ENCODE measurements around the gene FAM162A. TPM values are rescaled to one million over a fixed set of nuclear protein-coding genes. Genes with fewer than 3 reads are reported as not detected.

FAM162A gene
- total and polyA plus RNA-seq, 3 experiments from 2014 or later, result 62.6 to 113 (median 63.3) TPM

DNA sequence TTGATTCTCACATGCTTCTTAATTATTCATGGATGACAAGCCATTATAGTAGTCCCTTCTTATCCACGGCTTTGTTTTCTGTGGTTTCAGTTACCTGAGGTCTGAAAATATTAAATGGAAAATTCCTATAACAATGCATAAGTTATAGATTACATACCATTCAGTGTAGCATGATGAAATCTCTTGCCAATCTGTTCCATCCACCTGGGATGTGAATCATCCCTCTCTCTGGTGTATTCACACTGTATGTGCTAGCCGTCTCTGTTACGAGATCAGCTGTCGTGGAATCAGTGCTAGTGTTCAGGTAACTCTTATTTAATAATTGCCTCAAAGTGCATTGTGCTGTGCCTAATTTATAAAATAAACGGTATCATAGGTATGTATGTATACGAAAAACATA lies 26.7 kb downstream of the FAM162A start:
- Histone ChIP-seq H3K36me3 (ENCODE audit: insufficient read depth, low read length) (peaks cover 42% of the 10 kb centered on the region), H3K27me3 (ENCODE audit: insufficient read depth, low read length, poor library complexity, severe bottlenecking) (no peaks in the 10 kb centered on the region), H3K9me3 (ENCODE audit: low read length) (no peaks in the 10 kb centered on the region), H3K4me3 (ENCODE audit: low read length) (no peak overlapping the region), H3K27ac (ENCODE audit: low read depth, low read length) (no peak overlapping the region), H3K4me1 (ENCODE audit: insufficient read depth, low read length) (peaks cover 14% of the 10 kb centered on the region)
- H3K4me1 Mint-ChIP-seq, result peaks cover 26 to 40% (median 38%) of the 10 kb centered on the region in 3 donors
- ChIA-PET POLR2A (no interaction called here), CTCF (no interaction called here)
- no peaks in the 10 kb centered on the region for H3K9me3 Mint-ChIP-seq
- no peaks in the 10 kb centered on the region for H3K27me3 Mint-ChIP-seq
- DNase-seq, result no peak
- H3K36me3 Mint-ChIP-seq, result peaks cover 6 to 74% (median 15%) of the 10 kb centered on the region in 3 donors
- peak overlapping the region in 2 of 8 donors; percentile 9 to 44 for H3K27ac Mint-ChIP-seq
- H3K4me3 Mint-ChIP-seq, result no peak overlapping the region

DNA sequence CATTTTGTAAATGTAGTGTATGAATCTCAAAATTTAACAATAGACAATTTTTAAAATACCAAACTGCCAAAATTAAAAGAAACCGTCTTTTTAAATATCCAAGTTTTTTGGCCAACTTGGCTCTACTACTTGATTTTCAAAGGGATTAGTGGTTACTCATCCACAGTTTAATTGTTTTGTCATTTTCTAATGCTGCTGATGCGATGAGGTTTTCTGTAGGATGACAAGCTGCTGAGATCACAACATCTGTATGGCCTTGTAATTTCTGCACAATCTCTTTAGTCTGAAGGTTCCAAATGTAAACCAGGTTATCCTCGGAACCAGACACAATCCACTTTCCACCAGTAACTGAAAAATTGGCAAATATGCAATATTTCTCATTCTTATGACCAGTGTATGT lies 30.4 kb downstream of the FAM162A start:
- Histone ChIP-seq H3K36me3 (ENCODE audit: insufficient read depth, low read length) (peaks cover 15% of the 10 kb centered on the region), H3K4me3 (ENCODE audit: low read length) (no peak overlapping the region), H3K27ac (ENCODE audit: low read depth, low read length) (no peak overlapping the region), H3K9me3 (ENCODE audit: low read length) (no peaks in the 10 kb centered on the region), H3K27me3 (ENCODE audit: insufficient read depth, low read length, poor library complexity, severe bottlenecking) (no peaks in the 10 kb centered on the region), H3K4me1 (ENCODE audit: insufficient read depth, low read length) (peaks cover 27% of the 10 kb centered on the region)
- Mint-ChIP-seq H3K27me3 (peaks cover 0 to 4% of the 10 kb centered on the region in 2 donors), H3K27ac (peak overlapping the region; percentile 65 to 100 (median 100)), H3K4me3 (peak overlapping the region; percentile 93 to 100 (median 97)), H3K4me1 (peaks cover 39 to 63% (median 62%) of the 10 kb centered on the region in 3 donors), H3K36me3 (peaks cover 0 to 55% (median 14%) of the 10 kb centered on the region in 3 donors), H3K9me3 (no peaks in the 10 kb centered on the region)
- ChIA-PET CTCF (interaction anchor here (2.7 kb wide), 1 partner anchor 30 kb away, joined by 17 read pairs; the partner anchor contains the start of gene FAM162A), POLR2A (no interaction called here)
- DNase-seq, result no peak

DNA sequence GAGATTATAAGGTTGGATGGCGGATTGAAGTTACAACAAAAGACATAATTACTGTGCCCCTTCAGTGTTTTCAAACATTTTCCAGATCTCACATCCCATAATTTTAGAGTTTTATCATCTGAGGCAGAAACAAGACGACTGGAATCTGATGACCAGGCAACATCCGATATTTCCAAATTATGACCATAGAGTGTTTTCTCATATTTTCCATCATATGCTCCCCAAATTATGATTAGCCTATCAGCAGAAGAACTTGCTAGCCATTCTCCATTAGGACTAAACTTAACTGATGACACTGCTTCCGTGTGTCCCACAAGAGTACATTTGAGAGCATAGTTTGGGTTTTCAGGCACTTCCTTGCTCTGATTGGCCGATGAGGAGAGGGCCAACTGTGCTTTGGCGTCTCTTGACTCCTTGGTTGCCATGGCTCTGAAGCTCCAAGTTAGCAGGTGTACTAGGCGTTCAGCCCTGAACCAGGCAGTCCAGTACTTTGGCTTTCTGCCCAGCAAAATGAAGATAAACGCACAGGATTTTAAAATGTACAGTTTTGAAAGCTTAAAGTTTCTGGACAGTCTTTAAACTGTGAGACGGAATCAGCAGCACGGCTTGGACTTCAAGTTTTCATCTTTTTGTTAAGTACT lies 31.2 kb downstream of the FAM162A start:
- Mint-ChIP-seq H3K27me3 (peaks cover 0 to 4% of the 10 kb centered on the region in 2 donors), H3K9me3 (no peaks in the 10 kb centered on the region), H3K4me3 (peak overlapping the region; percentile 93 to 100 (median 97)), H3K36me3 (peaks cover 0 to 51% (median 11%) of the 10 kb centered on the region in 3 donors), H3K4me1 (peaks cover 39 to 67% (median 66%) of the 10 kb centered on the region in 3 donors), H3K27ac (peak overlapping the region; percentile 97 to 100 (median 100))
- DNase-seq, result peak; percentile 4 to 68 (median 48)
- Histone ChIP-seq H3K4me3 (ENCODE audit: low read length) (peak overlapping the region; percentile 74), H3K4me1 (ENCODE audit: insufficient read depth, low read length) (peaks cover 27% of the 10 kb centered on the region), H3K27me3 (ENCODE audit: insufficient read depth, low read length, poor library complexity, severe bottlenecking) (no peaks in the 10 kb centered on the region), H3K36me3 (ENCODE audit: insufficient read depth, low read length) (peaks cover 7% of the 10 kb centered on the region), H3K27ac (ENCODE audit: low read depth, low read length) (peak overlapping the region; percentile 91), H3K9me3 (ENCODE audit: low read length) (no peaks in the 10 kb centered on the region)
- POLR2A ChIA-PET, result interaction anchor here (1.5 to 3.4 kb wide), 4 partner anchors 17 to 99 kb away, joined by 4 to 45 read pairs (median 19); partner anchors contain the start of genes FAM162A, KPNA1 and MIX23
- CTCF ChIA-PET, result interaction anchor here (1.9 to 2.7 kb wide), 3 partner anchors 22 to 264 kb away, joined by 8 to 17 read pairs (median 9); partner anchors contain the start of gene FAM162A

DNA sequence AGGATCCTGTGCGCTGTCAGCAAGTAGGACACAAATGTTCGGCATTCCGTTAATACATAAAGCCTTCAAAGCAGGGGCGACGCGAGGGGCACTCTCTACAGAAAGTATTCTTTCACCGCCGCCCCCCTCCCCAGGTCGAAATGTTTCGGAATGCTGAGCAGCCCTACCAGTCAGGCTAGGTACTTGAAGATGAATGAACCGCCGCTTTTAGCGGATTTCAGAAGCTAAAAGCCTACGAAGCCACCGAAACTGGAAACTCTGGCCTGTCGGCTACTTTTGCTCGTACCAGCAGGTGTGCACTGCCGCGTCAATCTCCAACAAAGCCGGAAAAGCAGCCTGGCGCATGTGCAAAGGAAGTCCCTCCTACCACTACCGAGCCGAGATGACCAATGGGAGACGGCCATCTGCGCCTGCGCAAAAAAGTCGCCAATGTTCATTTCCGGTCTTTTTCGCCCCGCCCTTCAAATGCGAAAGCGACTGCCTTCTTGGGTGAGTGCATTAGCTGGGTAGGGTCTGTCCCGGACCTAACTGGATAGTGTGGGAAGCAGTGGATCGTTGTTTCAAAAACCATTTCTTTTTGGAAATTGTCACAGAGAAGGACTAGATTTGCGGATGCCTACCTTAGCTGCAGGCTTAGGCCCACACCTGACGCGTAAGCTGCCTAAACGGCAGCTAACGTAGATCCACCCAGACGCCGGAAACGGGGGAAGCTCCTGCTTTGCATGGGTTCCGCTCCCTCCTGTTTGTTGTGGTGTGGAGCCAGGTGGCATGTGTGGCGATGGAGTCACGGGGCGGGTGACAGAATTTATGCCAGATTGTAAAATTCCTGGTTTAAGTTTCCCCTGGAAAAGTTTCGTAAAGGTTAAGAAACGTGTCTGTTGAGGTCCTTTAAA lies 32.0 kb downstream of the FAM162A start, which contains the start of gene WDR5B:
Gene WDR5B, minus strand, starts transcription at position 301 of the 893 bp plus-strand sequence. CDS start 534 bp downstream, outside the sequence.
- Mint-ChIP-seq H3K27me3 (peaks cover 0 to 4% of the 10 kb centered on the region in 2 donors), H3K36me3 (peaks cover 0 to 47% (median 8%) of the 10 kb centered on the region in 3 donors), H3K4me1 (peaks cover 42 to 69% (median 65%) of the 10 kb centered on the region in 3 donors), H3K4me3 (peak within 1 kb of the TSS; percentile 93 to 100 (median 97)), H3K9me3 (no peaks in the 10 kb centered on the region), H3K27ac (peak within 1 kb of the TSS; percentile 97 to 100 (median 100))
- Histone ChIP-seq H3K27me3 (ENCODE audit: insufficient read depth, low read length, poor library complexity, severe bottlenecking) (no peaks in the 10 kb centered on the region), H3K36me3 (ENCODE audit: insufficient read depth, low read length) (no peaks in the 10 kb centered on the region), H3K4me1 (ENCODE audit: insufficient read depth, low read length) (peaks cover 27% of the 10 kb centered on the region), H3K27ac (ENCODE audit: low read depth, low read length) (peak within 1 kb of the TSS; percentile 91), H3K4me3 (ENCODE audit: low read length) (peak within 1 kb of the TSS; percentile 74), H3K9me3 (ENCODE audit: low read length) (no peaks in the 10 kb centered on the region)
- CTCF ChIA-PET, result interaction anchor here (1.2 to 2.7 kb wide), 6 partner anchors 22 to 264 kb away, joined by 3 to 17 read pairs (median 7); partner anchors contain the start of genes FAM162A and KPNA1
- DNase-seq, result peak; percentile 97 to 99 (median 98)
- POLR2A ChIA-PET, result interaction anchor here (1.5 to 3.4 kb wide), 4 partner anchors 16 to 98 kb away, joined by 4 to 45 read pairs (median 19); partner anchors contain the start of genes FAM162A, KPNA1 and MIX23

DNA sequence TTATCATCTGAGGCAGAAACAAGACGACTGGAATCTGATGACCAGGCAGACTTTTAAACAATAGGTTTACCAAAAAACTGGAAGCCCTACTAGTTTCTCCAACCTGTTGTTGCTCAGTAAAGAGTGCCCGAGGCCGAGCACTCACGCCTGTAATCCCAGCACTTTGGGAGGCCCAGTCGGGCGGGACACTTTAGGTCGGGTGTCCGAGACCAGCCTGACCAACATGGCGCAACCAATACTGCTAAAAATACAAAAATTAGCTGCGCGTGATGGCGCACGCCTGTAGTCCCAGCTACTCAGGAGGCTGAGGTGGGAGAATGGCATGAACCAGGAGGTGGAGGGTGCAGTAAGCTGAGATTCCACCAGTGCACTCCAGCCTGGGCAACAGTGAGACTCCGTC lies 33.0 kb downstream of the FAM162A start:
- Mint-ChIP-seq H3K27me3 (peaks cover 0 to 4% of the 10 kb centered on the region in 2 donors), H3K36me3 (peaks cover 0 to 49% (median 8%) of the 10 kb centered on the region in 3 donors), H3K9me3 (no peaks in the 10 kb centered on the region), H3K27ac (peak overlapping the region; percentile 97 to 100 (median 100)), H3K4me3 (peak overlapping the region; percentile 93 to 100 (median 97)), H3K4me1 (peaks cover 42 to 66% (median 63%) of the 10 kb centered on the region in 3 donors)
- Histone ChIP-seq H3K27me3 (ENCODE audit: insufficient read depth, low read length, poor library complexity, severe bottlenecking) (no peaks in the 10 kb centered on the region), H3K36me3 (ENCODE audit: insufficient read depth, low read length) (no peaks in the 10 kb centered on the region), H3K4me1 (ENCODE audit: insufficient read depth, low read length) (peaks cover 27% of the 10 kb centered on the region), H3K4me3 (ENCODE audit: low read length) (peak overlapping the region; percentile 74), H3K9me3 (ENCODE audit: low read length) (no peaks in the 10 kb centered on the region), H3K27ac (ENCODE audit: low read depth, low read length) (peak overlapping the region; percentile 91)
- ChIA-PET POLR2A (interaction anchor here (2.3 to 3.4 kb wide), 3 partner anchors 15 to 97 kb away, joined by 11 to 45 read pairs (median 27); partner anchors contain the start of genes FAM162A, KPNA1 and MIX23), CTCF (interaction anchor here (0.7 to 2.0 kb wide), 5 partner anchors 31 to 263 kb away, joined by 3 to 9 read pairs (median 5); partner anchors contain the start of genes FAM162A and KPNA1)
- DNase-seq, result no peak

DNA sequence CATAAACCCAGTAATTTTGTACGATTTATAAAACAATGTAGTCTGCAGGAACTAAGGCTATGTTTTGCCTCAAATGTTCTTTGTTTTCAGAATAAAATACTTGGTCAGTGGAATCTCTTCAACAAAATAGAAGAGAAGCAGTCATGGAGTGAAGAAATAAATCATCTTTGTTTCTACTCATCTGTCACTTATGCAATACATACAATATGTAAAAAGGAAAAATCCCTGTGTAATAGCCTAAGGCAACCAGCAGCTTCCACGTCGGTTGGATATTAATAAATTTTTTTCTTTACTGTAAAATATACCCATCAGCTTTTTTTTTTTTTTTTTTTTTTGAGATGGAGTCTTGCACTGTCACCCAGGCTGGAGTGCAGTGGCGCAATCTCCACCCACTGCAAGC lies 37.1 kb downstream of the FAM162A start:
- H3K27ac ChIP-seq (ENCODE audit: low read depth, low read length), result no peak overlapping the region
- peaks cover 9% of the 10 kb centered on the region for H3K36me3 ChIP-seq (ENCODE audit: insufficient read depth, low read length)
- CTCF ChIA-PET, result interaction anchor here (1.0 kb wide), 1 partner anchor 37 kb away, joined by 3 read pairs; the partner anchor contains the start of gene FAM162A
- H3K4me1 Mint-ChIP-seq, result peaks cover 15 to 38% (median 26%) of the 10 kb centered on the region in 3 donors
- POLR2A ChIA-PET, result no interaction called here
- no peaks in the 10 kb centered on the region for H3K27me3 ChIP-seq (ENCODE audit: insufficient read depth, low read length, poor library complexity, severe bottlenecking)
- peak overlapping the region in 1 of 8 donors; percentile 26 for H3K27ac Mint-ChIP-seq
- no peak overlapping the region for H3K4me3 ChIP-seq (ENCODE audit: low read length)
- peaks cover 0 to under 1% of the 10 kb centered on the region in 2 donors for H3K27me3 Mint-ChIP-seq
- H3K4me1 ChIP-seq (ENCODE audit: insufficient read depth, low read length), result peaks cover 13% of the 10 kb centered on the region
- H3K9me3 ChIP-seq (ENCODE audit: low read length), result no peaks in the 10 kb centered on the region
- DNase-seq, result no peak
- H3K36me3 Mint-ChIP-seq, result peaks cover 6 to 62% (median 6%) of the 10 kb centered on the region in 3 donors
- H3K9me3 Mint-ChIP-seq, result no peaks in the 10 kb centered on the region
- peak overlapping the region in 1 of 7 donors; percentile 25 for H3K4me3 Mint-ChIP-seq

DNA sequence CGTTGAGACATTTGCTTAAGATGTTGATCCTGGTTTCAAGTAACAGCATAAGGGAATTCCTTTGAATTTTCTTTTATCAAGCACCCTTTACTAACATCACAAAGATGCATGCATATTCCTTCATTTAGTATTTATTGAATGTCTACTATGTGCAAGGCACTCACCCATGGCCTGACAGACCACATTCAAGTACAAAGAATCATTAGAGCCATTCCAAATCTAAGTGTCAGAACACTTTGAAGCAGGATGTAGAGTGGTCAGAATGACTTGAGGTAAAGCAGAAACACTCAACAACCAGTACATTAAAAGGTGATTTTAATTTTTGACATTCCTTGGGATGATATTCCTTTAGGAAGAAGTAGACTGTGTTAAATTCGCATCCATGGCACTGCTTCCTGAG lies 37.9 kb downstream of the FAM162A start:
- Histone ChIP-seq H3K4me1 (ENCODE audit: insufficient read depth, low read length) (peaks cover 10% of the 10 kb centered on the region), H3K4me3 (ENCODE audit: low read length) (no peak overlapping the region), H3K27ac (ENCODE audit: low read depth, low read length) (no peak overlapping the region), H3K9me3 (ENCODE audit: low read length) (no peaks in the 10 kb centered on the region), H3K27me3 (ENCODE audit: insufficient read depth, low read length, poor library complexity, severe bottlenecking) (no peaks in the 10 kb centered on the region), H3K36me3 (ENCODE audit: insufficient read depth, low read length) (peaks cover 17% of the 10 kb centered on the region)
- Mint-ChIP-seq H3K27ac (peak overlapping the region in 2 of 8 donors; percentile 15 to 17), H3K36me3 (peaks cover 7 to 62% (median 12%) of the 10 kb centered on the region in 3 donors), H3K9me3 (no peaks in the 10 kb centered on the region), H3K4me3 (peak overlapping the region in 1 of 7 donors; percentile 25), H3K4me1 (peaks cover 8 to 33% (median 19%) of the 10 kb centered on the region in 3 donors), H3K27me3 (no peaks in the 10 kb centered on the region)
- DNase-seq, result no peak
- POLR2A ChIA-PET, result no interaction called here
- CTCF ChIA-PET, result interaction anchor here (1.0 kb wide), 1 partner anchor 37 kb away, joined by 3 read pairs; the partner anchor contains the start of gene FAM162A

Data from CD8-positive, alpha-beta memory T cell (primary cell).